DND-41 (cell line): Measurements from ENCODE around the gene TBC1D14.

Source experiments
- ATAC-seq: fragments of 200-7000 bp; cut with Tn5 transposase; 3 replicates; pipeline ENCODE4 v1.9.1; 2021; ENCODE audit warnings: low read depth; ENCODE audit not compliant: insufficient read depth
- DNase-seq: peaks from one replicate; pipeline ENCODE4 v3.0.0-alpha.2; 2020
- H2AFZ ChIP-seq: 2 replicates; pipeline ENCODE4 v1.6.0; 2012; ENCODE audit warnings: low read depth, low read length
- H3K27ac ChIP-seq: 2 replicates; pipeline ENCODE4 v1.5.1; 2012; ENCODE audit warnings: low read length, inconsistent platforms
- H3K27me3 ChIP-seq: fragments of 200-600 bp; sonication (generic); 2 replicates; pipeline ENCODE4 v1.6.0; 2012; ENCODE audit warnings: low read length, mild to moderate bottlenecking, inconsistent platforms; ENCODE audit not compliant: insufficient read depth, poor library complexity
- H3K36me3 ChIP-seq: 2 replicates; pipeline ENCODE4 v1.5.1; 2012; ENCODE audit warnings: low read length, inconsistent platforms; ENCODE audit not compliant: insufficient read depth
- H3K4me1 ChIP-seq: 2 replicates; pipeline ENCODE4 v1.5.1; 2012; ENCODE audit warnings: mild to moderate bottlenecking, low read length; ENCODE audit not compliant: insufficient read depth
- H3K4me2 ChIP-seq: 2 replicates; pipeline ENCODE4 v1.6.0; 2012; ENCODE audit warnings: mild to moderate bottlenecking, moderate library complexity, low read length, inconsistent platforms; ENCODE audit not compliant: insufficient read depth
- H3K4me3 ChIP-seq, 2 experiments: fragments of 200-600 bp in 1 of 2; shearing (Covaris generic) in 1 of 2; 2 replicates each; pipeline ENCODE4 v1.5.1; 2012 to 2016; ENCODE audit warnings: inconsistent platforms in 2 of 2, low read length in 2 of 2, mild to moderate bottlenecking in 2 of 2, low read depth in 1 of 2, moderate library complexity in 1 of 2
- H3K79me2 ChIP-seq: 2 replicates; pipeline ENCODE4 v1.6.0; 2012; ENCODE audit warnings: low read length, inconsistent platforms; ENCODE audit not compliant: insufficient read depth
- H3K9ac ChIP-seq: 2 replicates; pipeline ENCODE4 v1.6.0; 2012; ENCODE audit warnings: low read depth, mild to moderate bottlenecking, inconsistent platforms, low read length, moderate library complexity
- H3K9me3 ChIP-seq: 2 replicates; pipeline ENCODE4 v1.5.1; 2012; ENCODE audit warnings: low read length, moderate library complexity, mild to moderate bottlenecking, inconsistent platforms; ENCODE audit not compliant: insufficient read depth, severe bottlenecking
- H4K20me1 ChIP-seq: 2 replicates; pipeline ENCODE4 v1.6.0; 2012; ENCODE audit warnings: low read length; ENCODE audit not compliant: insufficient read depth
- CTCF ChIP-seq: IDR thresholded peaks from 2 replicates; pipeline ENCODE4 v1.5.1; 2012; ENCODE audit warnings: borderline replicate concordance, low read length, moderate library complexity, mild to moderate bottlenecking; ENCODE audit not compliant: poor library complexity, severe bottlenecking; ENCODE audit errors: extremely low read depth
- EZH2 ChIP-seq: IDR thresholded peaks from 3 replicates; pipeline ENCODE4 v1.6.1; 2012; ENCODE audit warnings: borderline replicate concordance, low read depth, mild to moderate bottlenecking, moderate library complexity, low read length, inconsistent platforms; ENCODE audit not compliant: severe bottlenecking

The TBC1D14 gene

GRCh38 chr4:7023486-7023885, 113.9 kb downstream of the TBC1D14 start:
- Histone ChIP-seq H3K36me3 (peaks cover 77% of the 10 kb centered on the region), H3K9me3 (no peaks in the 10 kb centered on the region), H3K4me1 (no peaks in the 10 kb centered on the region), H3K4me3 (no peak overlapping the region), H3K9ac (no peak overlapping the region), H4K20me1 (peaks cover 17% of the 10 kb centered on the region), H3K4me2 (no peak overlapping the region), H3K27me3 (no peaks in the 10 kb centered on the region), H3K27ac (no peak overlapping the region), H2AFZ (no peak overlapping the region), H3K79me2 (no peaks in the 10 kb centered on the region)
- TF ChIP-seq CTCF (no peak), EZH2 (no peak)
- DNase-seq, result no peak
- no peak for ATAC-seq

- no peaks in the 10 kb centered on the region for H3K4me1 ChIP-seq
- no peaks in the 10 kb centered on the region for H3K9me3 ChIP-seq
- H3K36me3 ChIP-seq, result peaks cover 74% of the 10 kb centered on the region
- no peak overlapping the region for H3K4me2 ChIP-seq
- no peak overlapping the region for H2AFZ ChIP-seq
- no peak overlapping the region for H3K9ac ChIP-seq
- no peak for TF ChIP-seq EZH2
- no peak for TF ChIP-seq CTCF
- H3K27me3 ChIP-seq, result no peaks in the 10 kb centered on the region
- H4K20me1 ChIP-seq, result peaks cover 17% of the 10 kb centered on the region
- H3K79me2 ChIP-seq, result no peaks in the 10 kb centered on the region
- no peak overlapping the region for H3K27ac ChIP-seq
- no peak overlapping the region for H3K4me3 ChIP-seq
- no peak for ATAC-seq
- no peak for DNase-seq
These were observed 114.3 kb downstream of the TBC1D14 start for GRCh38 chr4:7023901-7024300.

- Histone ChIP-seq H3K9ac (no peak overlapping the region), H3K4me1 (no peaks in the 10 kb centered on the region), H3K79me2 (no peaks in the 10 kb centered on the region), H4K20me1 (peaks cover 17% of the 10 kb centered on the region), H3K27ac (no peak overlapping the region), H2AFZ (no peak overlapping the region), H3K4me2 (no peak overlapping the region), H3K27me3 (no peaks in the 10 kb centered on the region), H3K36me3 (peaks cover 74% of the 10 kb centered on the region), H3K4me3 (no peak overlapping the region), H3K9me3 (no peaks in the 10 kb centered on the region)
- no peak for DNase-seq
- ATAC-seq, result peak; percentile 29; the same call in 1 of the 3 replicates
- no peak for TF ChIP-seq EZH2
- TF ChIP-seq CTCF, result no peak
These were observed 114.8 kb downstream of the TBC1D14 start for GRCh38 chr4:7024336-7024890.
